ENCODE results near the gene PARN. TPM values are rescaled to one million over a fixed set of nuclear protein-coding genes. Genes with fewer than 3 reads are reported as not detected.
"Not testable (repeated sequence)": the region's sequence is repeated elsewhere in the genome, so short reads cannot be mapped to it uniquely, and the experiment has no call there.

Gene PARN
- total and polyA plus RNA-seq, 7 donors, result 10.3 to 20.9 (median 14.1) TPM

- ATAC-seq (no peak), DNase-seq (no peak)
- Histone ChIP-seq H3K36me3 (ENCODE audit: insufficient read depth in 1 of 2, low read depth in 1 of 2) (peaks cover 3 to 33% of the 10 kb centered on the region in 2 donors), H3K9me3 (no peaks in the 10 kb centered on the region), H3K27ac (no peak overlapping the region), H3K27me3 (ENCODE audit: insufficient read depth in 3 of 3, low read length in 2 of 3) (no peaks in the 10 kb centered on the region), H3K4me1 (peaks cover 9% of the 10 kb centered on the region), H3K4me3 (no peak overlapping the region)
- TF ChIP-seq, protein P1, sequence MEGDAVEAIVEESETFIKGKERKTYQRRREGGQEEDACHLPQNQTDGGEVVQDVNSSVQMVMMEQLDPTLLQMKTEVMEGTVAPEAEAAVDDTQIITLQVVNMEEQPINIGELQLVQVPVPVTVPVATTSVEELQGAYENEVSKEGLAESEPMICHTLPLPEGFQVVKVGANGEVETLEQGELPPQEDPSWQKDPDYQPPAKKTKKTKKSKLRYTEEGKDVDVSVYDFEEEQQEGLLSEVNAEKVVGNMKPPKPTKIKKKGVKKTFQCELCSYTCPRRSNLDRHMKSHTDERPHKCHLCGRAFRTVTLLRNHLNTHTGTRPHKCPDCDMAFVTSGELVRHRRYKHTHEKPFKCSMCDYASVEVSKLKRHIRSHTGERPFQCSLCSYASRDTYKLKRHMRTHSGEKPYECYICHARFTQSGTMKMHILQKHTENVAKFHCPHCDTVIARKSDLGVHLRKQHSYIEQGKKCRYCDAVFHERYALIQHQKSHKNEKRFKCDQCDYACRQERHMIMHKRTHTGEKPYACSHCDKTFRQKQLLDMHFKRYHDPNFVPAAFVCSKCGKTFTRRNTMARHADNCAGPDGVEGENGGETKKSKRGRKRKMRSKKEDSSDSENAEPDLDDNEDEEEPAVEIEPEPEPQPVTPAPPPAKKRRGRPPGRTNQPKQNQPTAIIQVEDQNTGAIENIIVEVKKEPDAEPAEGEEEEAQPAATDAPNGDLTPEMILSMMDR (IDR thresholded peaks at IDR 0.05), result no peak
- WGBS, 3 donors, result 91 to 99% (median 96%) methylated on average over 7 to 8 of the region's 8 CpGs
- intact Hi-C loops (cut with DNase I), result no loop called here
Observed at GRCh38 chr16:14641206-14641605, 11.1 kb upstream of the PARN start.

DNA sequence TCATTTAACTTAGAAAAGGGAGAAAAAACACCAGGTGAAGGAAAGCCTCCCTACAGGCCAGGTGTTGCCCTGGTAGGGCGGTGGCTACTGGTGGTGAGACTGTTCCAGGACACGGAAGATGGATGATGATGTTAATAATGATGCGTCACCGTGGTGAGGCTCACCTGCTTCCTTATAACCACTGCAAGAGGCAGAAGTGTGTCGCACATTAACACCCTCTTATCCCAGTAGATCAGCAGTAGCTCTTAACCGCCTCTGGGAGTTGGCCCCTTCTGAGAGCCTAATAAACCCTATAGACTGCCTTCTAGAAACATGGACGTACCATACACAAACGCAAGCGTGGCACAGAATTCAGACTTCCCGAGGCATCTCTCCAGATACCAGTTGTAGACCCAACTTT, 10.5 kb upstream of the PARN start:
- no peak for ATAC-seq
- TF ChIP-seq, protein P1 (IDR thresholded peaks at IDR 0.05), result no peak
- peaks cover 3 to 27% of the 10 kb centered on the region in 2 donors for H3K36me3 ChIP-seq (ENCODE audit: insufficient read depth in 1 of 2, low read depth in 1 of 2)
- no peak overlapping the region for H3K27ac ChIP-seq
- H3K4me1 ChIP-seq, result peaks cover 15% of the 10 kb centered on the region
- 89 to 94% (median 91%) methylated on average over 10 of the region's 10 CpGs for WGBS, 3 donors
- no peaks in the 10 kb centered on the region for H3K27me3 ChIP-seq (ENCODE audit: insufficient read depth in 3 of 3, low read length in 2 of 3)
- DNase-seq, result no peak
- intact Hi-C loops (cut with DNase I), result no loop called here
- no peaks in the 10 kb centered on the region for H3K9me3 ChIP-seq
- no peak overlapping the region for H3K4me3 ChIP-seq

GRCh38 chr16:14636951-14637240, 6.8 kb upstream of the PARN start:
- H3K27ac ChIP-seq; intact Hi-C loops (cut with DNase I); ATAC-seq; DNase-seq; H3K27me3 ChIP-seq (ENCODE audit: insufficient read depth in 3 of 3, low read length in 2 of 3); H3K9me3 ChIP-seq; H3K36me3 ChIP-seq (ENCODE audit: insufficient read depth in 1 of 2, low read depth in 1 of 2); H3K4me3 ChIP-seq: not testable (repeated sequence)
- WGBS, 3 donors, result 24 to 42% (median 25%) methylated on average over 1 of the region's 1 CpG
- peaks cover 38% of the 10 kb centered on the region for H3K4me1 ChIP-seq

DNA sequence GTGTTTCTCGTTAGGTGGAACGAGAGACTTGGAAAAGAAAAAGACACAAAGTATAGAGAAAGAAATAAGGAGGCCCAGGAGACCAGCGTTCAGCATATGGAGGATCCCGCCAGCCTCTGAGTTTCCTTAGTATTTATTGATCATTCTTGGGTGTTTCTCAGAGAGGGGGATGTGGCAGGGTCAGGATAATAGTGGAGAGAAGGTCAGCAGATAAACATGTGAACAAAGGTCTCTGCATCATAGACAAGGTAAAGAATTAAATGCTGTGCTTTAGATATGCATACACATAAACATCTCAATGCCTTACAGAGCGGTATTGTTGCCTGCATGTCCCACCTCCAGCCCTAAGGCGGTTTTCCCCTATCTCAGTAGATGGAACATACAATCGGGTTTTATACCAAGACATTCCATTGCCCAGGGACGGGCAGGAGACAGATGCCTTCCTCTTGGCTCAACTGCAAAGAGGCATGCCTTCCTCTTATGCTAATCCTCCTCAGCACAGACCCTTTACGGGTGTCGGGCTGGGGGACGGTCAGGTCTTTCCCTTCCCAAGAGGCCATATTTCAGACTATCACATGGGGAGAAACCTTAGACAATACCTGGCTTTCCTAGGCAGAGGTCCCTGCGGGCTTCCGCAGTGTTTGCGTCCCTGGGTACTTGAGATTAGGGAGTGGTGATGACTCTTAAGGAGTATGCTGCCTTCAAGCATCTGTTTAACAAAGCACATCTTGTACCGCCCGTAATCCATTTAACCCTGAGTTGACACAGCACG, 6.3 kb upstream of the PARN start:
- H3K4me3 ChIP-seq; H3K27me3 ChIP-seq (ENCODE audit: insufficient read depth in 3 of 3, low read length in 2 of 3); DNase-seq; H3K9me3 ChIP-seq; intact Hi-C loops (cut with DNase I); H3K27ac ChIP-seq; H3K36me3 ChIP-seq (ENCODE audit: insufficient read depth in 1 of 2, low read depth in 1 of 2); ATAC-seq: not testable (repeated sequence)
- H3K4me1 ChIP-seq, result peaks cover 43% of the 10 kb centered on the region
- 41 to 51% (median 44%) methylated on average over 17 of the region's 17 CpGs for WGBS, 3 donors

- Histone ChIP-seq H3K36me3 (ENCODE audit: insufficient read depth in 1 of 2, low read depth in 1 of 2) (peaks cover 0 to 10% of the 10 kb centered on the region in 2 donors), H3K9me3 (no peaks in the 10 kb centered on the region), H3K4me1 (peaks cover 45% of the 10 kb centered on the region), H3K4me3 (no peak overlapping the region), H3K27me3 (ENCODE audit: insufficient read depth in 3 of 3, low read length in 2 of 3) (no peaks in the 10 kb centered on the region), H3K27ac (no peak overlapping the region)
- WGBS, 3 donors, result 65 to 70% (median 69%) methylated on average over 12 of the region's 12 CpGs
- DNase-seq (no peak), ATAC-seq (no peak)
- TF ChIP-seq, protein P1 (IDR thresholded peaks at IDR 0.05), result no peak
- intact Hi-C loops (cut with DNase I), result no loop called here
Observed at GRCh38 chr16:14635395-14636165, 5.5 kb upstream of the PARN start.

Data from psoas muscle (tissue), 8 donors.